NCI-H1105 (cell line): ENCODE data around the gene PKD1L1.
"Not testable (repeated sequence)": the region's sequence is repeated elsewhere in the genome, so short reads cannot be mapped to it uniquely, and the experiment has no call there.

Experiments used
- DNase-seq: peaks from one replicate; lab custom pipeline; 2025; lab: John Stamatoyannopoulos, UW

The PKD1L1 gene

DNA sequence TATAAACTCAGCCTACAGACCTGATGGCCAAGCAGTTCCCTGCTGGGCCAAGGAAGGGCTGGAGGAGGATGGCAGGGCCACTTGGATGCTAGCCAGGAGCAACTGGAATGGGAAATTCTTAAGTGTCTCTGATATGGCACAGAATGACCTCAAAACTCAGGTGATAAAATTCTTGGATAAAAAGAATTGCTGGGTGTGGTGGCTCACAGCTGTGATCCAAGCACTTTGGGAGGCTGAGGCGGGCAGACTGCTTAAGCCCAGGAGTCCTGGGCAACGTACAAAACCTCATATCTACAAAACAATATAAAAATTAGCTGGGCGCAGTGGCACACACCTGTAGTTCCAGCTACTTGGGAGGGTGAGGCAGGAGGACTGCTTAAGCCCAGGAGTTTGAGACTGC, 14.0 kb upstream of the PKD1L1 start:
- DNase-seq: no peak

GRCh38 chr7:47957156-47957555, 8.9 kb upstream of the PKD1L1 start:
- no peak for DNase-seq

GRCh38 chr7:47956220-47956619, 8.0 kb upstream of the PKD1L1 start:
- no peak for DNase-seq

DNA sequence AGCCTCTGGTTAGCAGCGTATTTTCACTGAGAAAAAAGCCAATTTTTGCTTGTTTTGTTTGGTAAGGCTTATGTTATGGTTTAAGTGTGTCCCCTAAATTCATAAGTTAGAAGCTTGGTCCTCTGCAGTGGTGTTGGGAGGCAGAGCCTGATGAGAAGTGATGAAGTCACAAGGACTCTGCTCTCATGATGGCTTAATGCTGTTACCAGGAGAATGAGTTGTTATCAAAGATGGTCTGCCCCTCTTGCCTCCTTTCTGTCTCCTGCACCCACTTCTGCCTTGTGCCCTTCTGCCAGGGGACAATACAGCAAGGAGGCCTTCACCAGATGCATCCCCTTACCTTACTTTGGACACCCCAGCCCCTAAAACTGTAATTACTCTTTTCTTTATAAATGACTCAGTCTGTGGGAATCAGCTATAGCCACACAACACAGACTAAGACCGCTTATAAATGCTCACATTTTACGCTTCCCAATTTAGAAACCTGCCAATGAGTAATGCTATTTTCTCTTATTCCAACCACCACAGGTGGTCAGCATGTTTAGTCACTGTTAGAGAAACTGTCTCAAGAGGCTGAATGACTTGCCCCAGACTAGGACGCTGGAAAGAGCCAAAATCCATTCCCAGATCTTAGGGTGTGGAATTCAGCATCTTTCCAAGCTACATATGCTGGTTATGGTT, 6.1 kb upstream of the PKD1L1 start:
- no peak for DNase-seq

GRCh38 chr7:47953822-47954221, 5.6 kb upstream of the PKD1L1 start:
- no peak for DNase-seq

DNA sequence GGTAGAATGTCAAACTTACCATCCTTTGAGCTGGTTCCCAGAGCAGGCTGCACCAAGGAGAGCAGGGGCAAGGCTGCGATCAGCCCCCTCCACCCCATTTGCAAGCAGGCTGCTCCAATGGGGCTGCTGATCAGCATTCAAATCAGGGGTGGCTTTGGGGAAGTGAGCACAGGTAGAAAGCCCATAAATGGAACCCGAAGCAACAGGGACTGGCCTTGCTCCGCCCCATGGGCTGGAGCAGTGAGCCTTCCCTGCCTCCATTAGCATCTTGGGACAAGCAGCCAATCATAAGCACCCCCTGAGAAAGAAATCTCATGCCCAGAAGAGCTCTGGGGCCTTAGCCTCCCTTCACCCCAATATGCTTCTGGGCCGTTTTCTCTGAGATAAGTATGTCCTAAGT, 4.0 kb upstream of the PKD1L1 start:
- no peak for DNase-seq

DNA sequence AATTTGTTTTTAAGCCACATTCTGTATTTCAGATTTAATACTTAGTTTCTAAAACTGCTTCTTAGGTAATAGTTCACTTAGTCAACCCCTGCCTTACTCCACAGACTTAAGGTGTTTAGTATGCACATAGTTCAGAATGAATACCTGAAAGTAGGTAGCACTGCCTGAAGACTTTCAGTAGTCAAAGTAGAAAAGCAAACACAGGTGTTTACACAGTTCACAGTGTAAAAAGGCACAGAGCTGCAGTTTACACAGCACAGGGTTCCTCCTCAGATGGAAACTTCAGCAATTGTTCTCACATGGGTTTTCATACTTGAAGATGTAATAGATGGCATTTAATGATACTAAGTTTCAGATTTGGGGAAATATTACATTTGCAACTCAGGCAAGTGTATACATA, 3.1 kb upstream of the PKD1L1 start:
- no peak for DNase-seq

DNA sequence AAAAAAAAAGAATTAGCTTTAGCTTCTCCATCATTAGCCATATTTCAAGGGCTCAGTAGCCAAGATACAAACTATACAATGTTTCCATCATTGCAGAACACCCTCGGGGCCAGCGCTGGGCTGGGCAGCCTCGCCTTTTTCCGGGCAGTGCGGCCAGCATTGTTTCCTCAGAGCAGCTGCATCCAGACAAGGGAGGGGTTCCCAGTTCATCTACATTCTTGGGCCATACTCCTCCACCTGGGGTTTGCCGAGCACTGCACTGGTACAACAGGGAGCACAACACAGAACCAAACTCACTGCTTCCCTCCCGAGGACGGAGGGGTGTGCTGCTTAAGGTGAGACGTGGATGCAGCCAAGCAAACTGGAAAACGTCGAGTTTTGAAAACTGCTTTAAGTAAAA, 2.4 kb upstream of the PKD1L1 start:
- no peak for DNase-seq

GRCh38 chr7:47949703-47950102, 1.4 kb upstream of the PKD1L1 start:
- DNase-seq: no peak

DNA sequence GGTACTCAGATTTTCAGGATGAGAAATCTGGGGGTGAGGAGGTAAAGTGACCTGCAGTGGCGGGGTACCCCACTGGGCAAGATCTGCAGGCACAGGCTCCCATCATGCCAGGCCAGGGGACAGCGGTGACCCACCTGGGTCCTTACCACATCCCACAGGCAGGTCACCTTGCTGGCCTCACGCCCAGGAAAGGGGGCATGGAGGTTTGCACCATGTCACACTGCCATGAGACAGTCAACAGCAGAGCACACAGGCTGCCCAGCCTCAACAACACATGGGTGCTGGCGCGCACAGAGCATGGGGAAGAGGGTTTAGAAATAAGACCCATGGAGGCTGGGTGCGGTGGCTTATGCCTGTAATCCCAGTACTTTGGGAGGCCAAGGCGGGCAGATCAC, 914 bp downstream of the PKD1L1 start:
- DNase-seq: no peak

DNA sequence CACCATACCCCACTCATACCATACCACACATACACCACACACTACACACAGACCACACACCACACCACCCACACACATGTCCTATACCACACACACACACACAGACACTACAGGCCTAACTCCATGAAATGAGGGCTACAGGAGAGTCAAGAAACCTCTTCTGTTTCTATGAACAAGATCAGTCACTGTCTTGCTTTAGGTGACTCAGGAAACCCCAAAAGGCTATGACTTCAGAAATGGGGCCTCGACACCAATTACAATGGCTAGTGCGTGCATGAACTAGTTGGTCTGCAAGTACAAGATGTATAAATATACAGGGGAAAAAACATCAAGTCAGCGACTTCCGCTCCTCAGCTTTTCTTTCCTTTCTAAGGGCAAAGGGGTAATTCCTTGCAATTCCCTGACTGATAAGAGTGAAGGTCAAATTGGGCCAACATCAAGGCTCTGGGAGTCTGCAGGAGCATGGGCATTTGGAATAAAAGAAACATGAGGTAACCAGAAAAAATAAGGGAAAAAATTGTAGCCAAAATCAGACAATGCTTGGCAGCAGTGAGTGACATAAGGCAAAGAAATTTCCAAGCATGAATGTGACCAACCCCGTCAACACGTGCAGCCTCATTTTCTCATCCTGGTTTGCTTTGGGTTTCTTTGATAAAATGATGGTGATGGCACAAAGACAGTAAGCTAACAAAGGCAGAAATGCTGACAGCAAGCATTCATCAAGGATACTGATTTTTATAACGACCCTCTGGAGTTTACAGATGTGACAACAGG, 1.5 kb downstream of the PKD1L1 start:
- no peak for DNase-seq

- DNase-seq: peak; percentile 34
These were observed 2.8 kb downstream of the PKD1L1 start for GRCh38 chr7:47945261-47946015.

DNA sequence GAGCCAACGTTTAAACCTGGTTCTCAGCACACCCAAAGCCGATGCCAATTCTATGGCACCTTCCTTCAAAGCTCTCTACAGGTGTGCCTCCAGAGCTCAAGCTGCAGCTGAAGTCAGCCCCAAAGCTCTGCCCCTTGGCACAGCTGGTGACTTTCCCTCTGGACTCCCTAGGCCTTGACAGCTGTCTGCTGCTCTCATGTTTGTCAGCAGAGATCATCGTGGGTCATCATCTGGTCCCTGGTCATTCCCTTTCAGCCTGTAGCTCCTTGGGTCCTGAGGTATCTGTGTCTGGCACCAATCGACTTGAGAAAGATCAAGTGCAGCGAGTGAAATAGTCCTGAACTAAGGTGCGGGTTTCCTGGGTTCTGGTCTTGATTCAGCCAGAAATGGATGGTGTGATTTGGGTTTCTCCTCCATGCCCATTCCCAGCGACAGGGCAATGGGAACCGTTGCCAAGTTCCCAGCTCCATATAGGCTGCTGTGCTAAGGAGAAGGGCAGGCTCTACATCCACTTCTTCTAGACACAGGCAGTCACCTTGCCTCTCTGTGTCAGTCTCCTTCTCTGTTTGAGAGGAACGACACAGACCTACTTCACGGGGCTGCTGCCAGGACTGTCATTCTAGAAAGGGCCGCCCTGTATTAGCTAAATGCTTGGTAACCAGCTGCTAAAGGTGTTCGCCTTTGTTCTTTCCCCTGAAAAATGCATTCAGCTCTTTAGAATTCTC, 3.6 kb downstream of the PKD1L1 start:
- DNase-seq: no peak

GRCh38 chr7:47943676-47944474, 4.4 kb downstream of the PKD1L1 start:
- DNase-seq: no peak

GRCh38 chr7:47942651-47943050, 5.6 kb downstream of the PKD1L1 start:
- DNase-seq: not testable (repeated sequence)

- no peak for DNase-seq
These were observed 6.1 kb downstream of the PKD1L1 start for GRCh38 chr7:47942132-47942531.

DNA sequence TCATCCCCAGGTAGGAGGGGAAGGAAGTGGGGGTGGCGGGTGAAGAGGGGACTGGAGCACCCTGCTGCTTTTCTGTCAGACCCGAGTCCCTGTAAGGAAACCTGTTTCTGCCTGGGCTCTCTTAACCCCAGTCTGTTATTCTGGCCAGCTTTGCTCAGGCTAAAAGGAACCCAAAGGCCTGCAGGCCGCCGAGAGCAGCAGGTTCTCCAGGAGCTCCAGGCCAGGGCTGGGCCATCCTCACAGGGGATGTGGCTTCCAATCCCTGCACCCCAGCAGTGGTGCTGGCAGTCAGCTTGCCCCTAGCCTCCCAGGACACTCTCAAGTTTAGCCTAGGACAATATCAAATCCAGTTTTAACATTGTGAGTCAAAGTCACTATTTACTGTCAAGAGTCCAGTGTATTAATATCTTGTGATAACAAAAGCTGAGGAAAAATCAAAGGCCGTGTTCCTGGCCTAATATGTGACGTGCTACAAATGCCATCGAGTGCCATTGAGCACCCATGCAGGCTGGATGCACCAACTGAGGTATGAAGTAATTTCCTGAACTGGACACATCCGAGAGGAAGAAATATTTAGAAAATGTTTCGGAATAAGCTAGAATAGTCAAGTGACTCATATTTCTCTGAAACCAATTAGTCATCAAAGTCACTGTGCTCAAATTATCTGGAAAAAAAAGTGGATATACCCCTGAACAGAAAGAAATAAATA, 7.0 kb downstream of the PKD1L1 start:
- no peak for DNase-seq

DNA sequence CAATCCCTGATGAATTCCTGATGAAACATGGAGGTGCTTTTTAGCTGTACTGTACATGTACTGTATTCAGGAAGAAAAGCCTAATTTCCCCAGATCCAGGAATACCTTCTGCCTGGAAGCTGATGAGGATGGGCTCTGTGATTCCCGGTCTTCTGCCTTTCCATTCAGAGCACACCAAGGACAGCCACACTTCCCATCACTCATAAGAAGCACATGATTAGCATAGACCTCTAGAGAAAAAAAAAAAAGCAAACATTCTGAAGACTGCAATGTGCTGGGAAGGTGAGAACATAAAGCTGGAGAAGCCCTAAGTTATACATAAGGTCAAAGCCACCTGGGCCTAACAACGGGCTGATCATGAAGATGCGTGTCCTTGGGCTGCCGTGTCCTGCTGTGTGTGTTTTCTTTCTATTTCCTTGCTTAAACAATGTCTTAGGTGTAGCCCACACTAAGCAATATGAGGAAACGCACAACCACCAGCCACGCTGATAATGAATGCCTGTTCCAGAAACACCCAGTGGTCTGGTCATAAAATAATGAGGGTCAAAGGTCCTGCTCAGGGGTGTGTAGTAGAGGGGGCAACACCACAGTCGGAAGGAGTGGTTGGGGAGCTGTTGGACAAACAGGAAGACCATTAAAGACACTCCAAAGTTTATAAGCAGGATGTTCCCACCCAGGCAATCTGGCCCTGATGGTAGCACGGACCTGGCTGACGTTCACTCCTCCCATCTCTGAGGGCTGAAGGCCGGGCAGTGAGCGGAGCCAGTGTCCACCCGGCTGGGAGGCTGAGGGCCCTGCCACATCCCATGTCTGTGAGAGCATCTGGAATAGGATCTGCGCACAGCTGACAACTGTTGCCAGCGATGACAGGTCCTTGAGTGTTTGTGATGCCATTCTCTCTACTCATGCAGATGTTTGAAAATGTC, 7.9 kb downstream of the PKD1L1 start:
- DNase-seq: no peak

DNA sequence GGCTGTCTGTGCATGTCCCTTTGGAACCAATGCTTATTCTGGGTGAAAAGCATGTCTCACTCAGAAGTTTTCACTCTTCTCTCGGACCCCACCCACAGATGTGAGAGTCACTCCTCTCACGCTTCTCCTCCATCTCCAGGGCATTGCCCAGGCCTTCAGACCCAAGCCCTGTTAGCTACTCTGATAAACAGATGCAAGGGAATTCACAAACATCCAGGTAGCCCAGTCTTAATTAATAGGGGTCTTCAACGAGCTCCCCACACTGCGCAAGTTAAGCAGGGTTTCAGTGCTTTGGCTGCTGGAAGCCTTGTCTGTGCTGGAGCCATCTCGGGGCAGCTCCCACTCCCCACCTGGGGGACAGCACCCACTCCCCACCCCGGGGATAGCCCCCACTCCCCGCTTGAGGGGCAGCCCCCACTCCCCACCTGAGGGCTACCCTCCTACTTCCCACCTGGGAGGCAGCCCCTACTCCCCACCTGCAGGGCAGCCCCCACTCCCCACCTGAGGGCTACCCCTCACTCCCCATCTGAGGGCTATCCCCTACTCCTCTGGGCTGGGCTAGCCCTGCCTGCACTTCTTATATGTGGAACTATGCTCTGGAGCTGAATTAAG, 8.7 kb downstream of the PKD1L1 start:
- no peak for DNase-seq
